WERI-Rb-1 (cell line): ENCODE results near the gene NRF1.
"Not testable (repeated sequence)": the region's sequence is repeated elsewhere in the genome, so short reads cannot be mapped to it uniquely, and the experiment has no call there.

ENCODE experiments used
- DNase-seq: peaks from one replicate; pipeline ENCODE4 v3.0.0-alpha.2; 2020
- H3K27ac ChIP-seq: fragments of 250-450 bp; sonication (Bioruptor Pico); 2 replicates; pipeline ENCODE4 v1.5.1; 2020; ENCODE audit warnings: mild to moderate bottlenecking, moderate library complexity
- H3K27me3 ChIP-seq: fragments of 250-450 bp; sonication (Bioruptor Pico); 2 replicates; pipeline ENCODE4 v1.5.1; 2021; ENCODE audit warnings: mild to moderate bottlenecking, low read depth, moderate library complexity; ENCODE audit not compliant: insufficient read depth, severe bottlenecking
- H3K36me3 ChIP-seq: fragments of 250-450 bp; sonication (Bioruptor Pico); 2 replicates; pipeline ENCODE4 v1.5.1; 2020; ENCODE audit warnings: mild to moderate bottlenecking, moderate library complexity
- H3K4me3 ChIP-seq: 2 replicates; pipeline ENCODE4 v1.5.1; 2011; ENCODE audit warnings: low read depth, mild to moderate bottlenecking, control low read depth, low read length
- H3K9me3 ChIP-seq: fragments of 250-450 bp; sonication (Bioruptor Pico); 2 replicates; pipeline ENCODE4 v1.5.1; 2021; ENCODE audit warnings: mild to moderate bottlenecking, moderate library complexity; ENCODE audit not compliant: severe bottlenecking
- CTCF ChIP-seq: IDR thresholded peaks from 2 replicates; pipeline ENCODE4 v1.5.1; 2011; ENCODE audit warnings: low read depth, mild to moderate bottlenecking, control low read depth, inconsistent platforms, low read length

NRF1 gene

GRCh38 chr7:129571201-129571600, 40.3 kb upstream of the NRF1 start:
- no peak overlapping the region for H3K4me3 ChIP-seq
- H3K27ac ChIP-seq = no peak overlapping the region
- H3K27me3 ChIP-seq = peaks cover 8% of the 10 kb centered on the region
- no peak for DNase-seq
- no peak for TF ChIP-seq CTCF
- no peaks in the 10 kb centered on the region for H3K36me3 ChIP-seq
- peaks cover 6% of the 10 kb centered on the region for H3K9me3 ChIP-seq

GRCh38 chr7:129572205-129572604, 39.3 kb upstream of the NRF1 start:
- DNase-seq = no peak
- Histone ChIP-seq H3K36me3 (no peaks in the 10 kb centered on the region), H3K9me3 (peaks cover 5% of the 10 kb centered on the region), H3K27ac (no peak overlapping the region), H3K27me3 (peaks cover 8% of the 10 kb centered on the region), H3K4me3 (no peak overlapping the region)
- TF ChIP-seq CTCF = no peak

GRCh38 chr7:129574487-129574886, 37.0 kb upstream of the NRF1 start:
- H3K9me3 ChIP-seq = peaks cover 6% of the 10 kb centered on the region
- H3K27me3 ChIP-seq = peaks cover 8% of the 10 kb centered on the region
- DNase-seq = no peak
- H3K4me3 ChIP-seq = no peak overlapping the region
- no peak overlapping the region for H3K27ac ChIP-seq
- no peaks in the 10 kb centered on the region for H3K36me3 ChIP-seq
- TF ChIP-seq CTCF = no peak

GRCh38 chr7:129575699-129576098, 35.8 kb upstream of the NRF1 start:
- no peak for TF ChIP-seq CTCF
- peaks cover 8% of the 10 kb centered on the region for H3K27me3 ChIP-seq
- no peak overlapping the region for H3K27ac ChIP-seq
- peaks cover 6% of the 10 kb centered on the region for H3K9me3 ChIP-seq
- no peak overlapping the region for H3K4me3 ChIP-seq
- no peaks in the 10 kb centered on the region for H3K36me3 ChIP-seq
- DNase-seq = no peak

GRCh38 chr7:129576138-129576537, 35.4 kb upstream of the NRF1 start:
- Histone ChIP-seq H3K4me3 (no peak overlapping the region), H3K36me3 (no peaks in the 10 kb centered on the region), H3K27ac (no peak overlapping the region), H3K27me3 (peaks cover 8% of the 10 kb centered on the region), H3K9me3 (peaks cover 6% of the 10 kb centered on the region)
- DNase-seq = no peak
- TF ChIP-seq CTCF = no peak

- Histone ChIP-seq H3K36me3 (no peaks in the 10 kb centered on the region), H3K4me3 (no peak overlapping the region), H3K9me3 (peaks cover 6% of the 10 kb centered on the region), H3K27me3 (no peaks in the 10 kb centered on the region), H3K27ac (no peak overlapping the region)
- DNase-seq = no peak
- no peak for TF ChIP-seq CTCF
These were observed 32.7 kb upstream of the NRF1 start for GRCh38 chr7:129578829-129579228.

GRCh38 chr7:129586179-129586578, 25.3 kb upstream of the NRF1 start:
- not testable (repeated sequence) for DNase-seq, H3K4me3 ChIP-seq, H3K27ac ChIP-seq, H3K36me3 ChIP-seq, H3K27me3 ChIP-seq
- H3K9me3 ChIP-seq = peaks cover 31% of the 10 kb centered on the region
